HepG2 (cell line): ENCODE data around the gene LMOD1. TPM values are rescaled to one million over a fixed set of nuclear protein-coding genes. Genes with fewer than 3 reads are reported as not detected.

ENCODE experiments used
- AGO2 ChIP-seq: fragments of 200-400 bp; formaldehyde crosslinking; optimal IDR thresholded peaks from 2 replicates; pipeline ENCODE3; 2017; ENCODE audit warnings: mild to moderate bottlenecking, low read depth, low read length, moderate library complexity
- AKAP8 ChIP-seq: sonication (generic); formaldehyde crosslinking; IDR thresholded peaks from 2 replicates; pipeline ENCODE4 v1.5.1; 2020; ENCODE audit warnings: mild to moderate bottlenecking, missing genetic modification reagents
- CSRNP1 ChIP-seq: sonication (generic); formaldehyde crosslinking; IDR thresholded peaks from 2 replicates; pipeline ENCODE4 v1.8.1; 2023; ENCODE audit warnings: mild to moderate bottlenecking, missing genetic modification reagents
- FOXA1 ChIP-seq, 2 experiments: fragments of 450-650 bp in 1 of 2; sonication (generic) in 1 of 2; formaldehyde crosslinking in 1 of 2; IDR thresholded peaks; 2 replicates each; pipeline versions ENCODE4 v1.4.0 to v1.6.1; 2016 to 2020; ENCODE audit warnings: missing genetic modification reagents in 1 of 2
- JUNB ChIP-seq: sonication (generic); formaldehyde crosslinking; IDR thresholded peaks from 2 replicates; pipeline ENCODE4 v1.8.0; 2022; ENCODE audit warnings: missing genetic modification reagents, mild to moderate bottlenecking, borderline replicate concordance
- MTERF4 ChIP-seq: sonication (generic); formaldehyde crosslinking; IDR thresholded peaks from 2 replicates; pipeline ENCODE4 v1.8.0; 2023; ENCODE audit warnings: mild to moderate bottlenecking, missing genetic modification reagents
- NCOA2 ChIP-seq: sonication (generic); formaldehyde crosslinking; IDR thresholded peaks from 2 replicates; pipeline ENCODE4 v1.8.0; 2022; ENCODE audit warnings: inconsistent platforms
- SETDB1 ChIP-seq: sonication (generic); formaldehyde crosslinking; IDR thresholded peaks from 2 replicates; pipeline ENCODE4 v1.5.1; 2020; ENCODE audit warnings: missing genetic modification reagents, mild to moderate bottlenecking, borderline replicate concordance
- SOX6 ChIP-seq, 2 experiments: fragments of 450-650 bp in 1 of 2; sonication (generic) in 1 of 2; formaldehyde crosslinking in 1 of 2; IDR thresholded peaks; 2 replicates each; pipeline versions ENCODE4 v1.4.0 to v1.6.1; 2017 to 2020; ENCODE audit warnings: antibody characterized with exemption in 1 of 2, mild to moderate bottlenecking in 1 of 2, missing genetic modification reagents in 1 of 2
- TMF1 ChIP-seq: sonication (generic); formaldehyde crosslinking; IDR thresholded peaks from 2 replicates; pipeline ENCODE4 v1.8.1; 2022; ENCODE audit warnings: low read depth, missing genetic modification reagents
- ZNF333 ChIP-seq: sonication (generic); formaldehyde crosslinking; IDR thresholded peaks from 2 replicates; pipeline ENCODE4 v1.4.0; 2020; ENCODE audit warnings: mild to moderate bottlenecking, missing genetic modification reagents, borderline replicate concordance
- ZNF382 ChIP-seq: sonication (generic); formaldehyde crosslinking; IDR thresholded peaks from 2 replicates; pipeline ENCODE4 v1.5.0; 2020; ENCODE audit warnings: missing genetic modification reagents, mild to moderate bottlenecking, borderline replicate concordance
- ZNF746 ChIP-seq: sonication (generic); formaldehyde crosslinking; IDR thresholded peaks from 2 replicates; pipeline ENCODE4 v1.8.0; 2022; ENCODE audit warnings: mild to moderate bottlenecking, missing genetic modification reagents
- ZNF879 ChIP-seq: sonication (generic); formaldehyde crosslinking; IDR thresholded peaks from 2 replicates; pipeline ENCODE4 v1.8.1; 2023; ENCODE audit warnings: missing genetic modification reagents
- polyA plus RNA-seq, 8 experiments: library from polyadenylated mRNA; depleted of rRNA in 3 of 8; stranded (reverse) in 7 of 8; unstranded in 1 of 8; fragments of >200 nt; fragmentation: Illumina TruSeq in 4 of 8; extraction: Trizol in 4 of 8; gene quantifications; 2 replicates each; pipeline versions ENCODE4 v1.2.1 to v1.2.3, GENCODE V29; 2011 to 2016; ENCODE audit warnings: low read depth in 4 of 8, missing spikeins in 1 of 8, mixed read lengths in 1 of 8; ENCODE audit not compliant: insufficient read depth in 1 of 8
- total RNA-seq, 5 experiments: library from RNA; depleted of rRNA; stranded (reverse); fragments of >200 nt; fragmentation: Illumina TruSeq; extraction: Trizol; gene quantifications; 2 replicates each; pipeline ENCODE4 v1.2.3, GENCODE V29; 2016; ENCODE audit warnings: low read depth in 1 of 5
- TF ChIP-seq, protein P1 (sequence below): sonication (generic); formaldehyde crosslinking; IDR thresholded peaks from 2 replicates; pipeline ENCODE4 v1.9.0; 2022; ENCODE audit warnings: missing genetic modification reagents, mild to moderate bottlenecking, borderline replicate concordance
- TF ChIP-seq, protein P2 (sequence below): sonication (generic); formaldehyde crosslinking; IDR thresholded peaks from 2 replicates; pipeline ENCODE4 v1.8.1; 2023; ENCODE audit warnings: missing genetic modification reagents, inconsistent platforms, borderline replicate concordance
- TF ChIP-seq, protein P3 (sequence below): sonication (generic); formaldehyde crosslinking; IDR thresholded peaks from 2 replicates; pipeline ENCODE4 v1.8.0; 2022; ENCODE audit warnings: low read depth, missing genetic modification reagents

The LMOD1 gene
- total and polyA plus RNA-seq, 2 of the 13 experiments (the other 11 are each of a cell fraction or from before 2014, with no cell fraction given), result not detected

DNA sequence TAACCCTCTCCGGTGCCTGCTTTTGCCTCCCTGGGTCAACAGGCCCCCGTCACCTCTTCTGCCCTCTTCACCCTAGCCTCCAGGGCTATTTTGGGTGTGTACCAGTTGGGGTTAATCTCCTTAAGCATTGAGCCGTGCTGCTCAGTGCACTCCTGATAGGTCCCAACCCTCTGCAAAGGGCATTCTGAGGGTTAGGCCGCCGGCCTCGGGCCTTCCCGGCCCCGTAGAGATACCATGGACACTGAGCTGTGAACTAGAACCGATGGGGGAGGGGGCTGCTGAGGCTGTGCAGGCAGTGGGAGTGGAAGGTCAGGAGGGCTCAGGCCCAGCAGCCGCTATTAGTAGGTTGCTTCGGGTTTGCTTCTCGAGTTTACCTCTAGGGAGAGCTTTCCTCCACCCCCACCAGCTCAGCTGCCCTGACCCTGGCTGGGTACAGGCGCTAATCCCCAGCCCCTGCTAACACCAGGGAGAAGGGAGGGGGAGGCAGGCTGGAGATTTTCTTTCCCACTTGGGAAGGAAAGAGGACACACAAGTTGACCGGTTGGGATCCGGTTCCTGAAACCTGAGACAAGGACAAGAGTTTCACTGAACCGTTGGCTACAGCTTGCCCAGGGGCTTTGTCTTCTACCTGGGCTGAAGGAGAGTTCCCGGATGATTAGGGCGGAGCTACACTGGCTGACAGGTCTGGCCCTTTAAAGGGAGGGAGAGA lies 4.8 kb downstream of the LMOD1 start (continued):
- TF ChIP-seq, protein P1, sequence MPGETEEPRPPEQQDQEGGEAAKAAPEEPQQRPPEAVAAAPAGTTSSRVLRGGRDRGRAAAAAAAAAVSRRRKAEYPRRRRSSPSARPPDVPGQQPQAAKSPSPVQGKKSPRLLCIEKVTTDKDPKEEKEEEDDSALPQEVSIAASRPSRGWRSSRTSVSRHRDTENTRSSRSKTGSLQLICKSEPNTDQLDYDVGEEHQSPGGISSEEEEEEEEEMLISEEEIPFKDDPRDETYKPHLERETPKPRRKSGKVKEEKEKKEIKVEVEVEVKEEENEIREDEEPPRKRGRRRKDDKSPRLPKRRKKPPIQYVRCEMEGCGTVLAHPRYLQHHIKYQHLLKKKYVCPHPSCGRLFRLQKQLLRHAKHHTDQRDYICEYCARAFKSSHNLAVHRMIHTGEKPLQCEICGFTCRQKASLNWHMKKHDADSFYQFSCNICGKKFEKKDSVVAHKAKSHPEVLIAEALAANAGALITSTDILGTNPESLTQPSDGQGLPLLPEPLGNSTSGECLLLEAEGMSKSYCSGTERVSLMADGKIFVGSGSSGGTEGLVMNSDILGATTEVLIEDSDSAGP (CRISPR knock-in tag), result peak; percentile 99
- TF ChIP-seq TMF1 (CRISPR knock-in tag), result no peak
- TF ChIP-seq FOXA1 (IDR thresholded peaks at IDR 0.05), result no peak
- TF ChIP-seq FOXA1 (CRISPR knock-in tag; IDR thresholded peaks at IDR 0.05), result no peak
- no peak for TF ChIP-seq NCOA2
- no peak for TF ChIP-seq CSRNP1 (CRISPR knock-in tag)
- no peak for TF ChIP-seq MTERF4 (CRISPR knock-in tag)
- no peak for TF ChIP-seq AKAP8 (CRISPR knock-in tag)
- TF ChIP-seq AGO2, result no peak
- TF ChIP-seq ZNF333 (CRISPR knock-in tag), result no peak
- TF ChIP-seq ZNF382 (CRISPR knock-in tag), result no peak
- TF ChIP-seq SETDB1 (CRISPR knock-in tag), result no peak
- TF ChIP-seq, protein P2, sequence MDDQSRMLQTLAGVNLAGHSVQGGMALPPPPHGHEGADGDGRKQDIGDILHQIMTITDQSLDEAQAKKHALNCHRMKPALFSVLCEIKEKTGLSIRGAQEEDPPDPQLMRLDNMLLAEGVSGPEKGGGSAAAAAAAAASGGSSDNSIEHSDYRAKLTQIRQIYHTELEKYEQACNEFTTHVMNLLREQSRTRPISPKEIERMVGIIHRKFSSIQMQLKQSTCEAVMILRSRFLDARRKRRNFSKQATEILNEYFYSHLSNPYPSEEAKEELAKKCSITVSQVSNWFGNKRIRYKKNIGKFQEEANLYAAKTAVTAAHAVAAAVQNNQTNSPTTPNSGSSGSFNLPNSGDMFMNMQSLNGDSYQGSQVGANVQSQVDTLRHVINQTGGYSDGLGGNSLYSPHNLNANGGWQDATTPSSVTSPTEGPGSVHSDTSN, result no peak
- no peak for TF ChIP-seq ZNF879 (CRISPR knock-in tag)
- TF ChIP-seq SOX6 (IDR thresholded peaks at IDR 0.05), result no peak
- 0 out of 2 replicates have a peak, but pooled peaks have one; percentile 19 for TF ChIP-seq SOX6 (CRISPR knock-in tag; IDR thresholded peaks at IDR 0.05)
- no peak for TF ChIP-seq JUNB
- TF ChIP-seq, protein P3, sequence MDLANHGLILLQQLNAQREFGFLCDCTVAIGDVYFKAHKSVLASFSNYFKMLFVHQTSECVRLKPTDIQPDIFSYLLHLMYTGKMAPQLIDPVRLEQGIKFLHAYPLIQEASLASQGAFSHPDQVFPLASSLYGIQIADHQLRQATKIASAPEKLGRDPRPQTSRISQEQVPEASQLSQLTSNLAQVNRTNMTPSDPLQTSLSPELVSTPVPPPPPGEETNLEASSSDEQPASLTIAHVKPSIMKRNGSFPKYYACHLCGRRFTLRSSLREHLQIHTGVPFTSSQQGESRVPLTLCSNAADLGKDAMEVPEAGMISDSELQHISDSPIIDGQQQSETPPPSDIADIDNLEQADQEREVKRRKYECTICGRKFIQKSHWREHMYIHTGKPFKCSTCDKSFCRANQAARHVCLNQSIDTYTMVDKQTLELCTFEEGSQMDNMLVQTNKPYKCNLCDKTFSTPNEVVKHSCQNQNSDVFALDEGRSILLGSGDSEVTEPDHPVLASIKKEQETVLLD (CRISPR knock-in tag), result no peak
- no peak for TF ChIP-seq ZNF746 (CRISPR knock-in tag)
